Measurements from ENCODE around the gene C6orf89. TPM values are rescaled to one million over a fixed set of nuclear protein-coding genes. Genes with fewer than 3 reads are reported as not detected.
A peak's percentile ranks its signal among the peaks of the same experiment; 100 is the strongest.

C6orf89 gene
- total and polyA plus RNA-seq, 5 donors = 53.2 to 83.9 (median 75.3) TPM

DNA sequence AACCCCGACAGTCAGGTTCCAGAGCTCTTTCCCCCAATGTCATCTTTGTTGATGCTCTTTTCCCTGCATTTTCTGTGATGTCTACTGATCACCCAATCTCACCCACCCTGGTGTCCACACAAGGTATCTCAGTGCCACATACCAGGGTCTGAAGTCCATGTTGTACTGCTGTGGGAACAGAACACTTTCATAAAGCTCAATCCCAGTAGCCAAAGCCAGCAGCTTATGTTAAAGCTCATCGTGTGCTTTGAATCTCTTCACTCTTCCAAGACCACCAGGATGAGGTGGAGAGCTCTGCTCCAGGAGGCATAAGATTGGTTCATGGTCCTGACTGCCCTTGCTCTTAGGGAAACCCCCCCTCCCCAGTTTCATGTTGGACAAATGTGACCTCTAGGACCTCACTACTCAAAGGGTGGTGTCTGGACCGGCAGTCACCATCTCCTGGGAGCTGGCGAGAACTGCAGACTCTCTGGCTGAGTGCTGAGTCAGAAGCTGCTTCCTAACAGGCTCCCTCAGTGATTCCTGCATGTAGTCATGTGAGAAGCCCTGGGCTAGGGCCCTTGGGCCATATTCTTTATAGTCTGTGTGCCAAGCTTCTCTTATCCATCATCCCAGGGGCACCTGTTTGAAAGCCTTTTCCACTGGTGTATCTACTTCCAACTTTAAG, 33.1 kb upstream of the C6orf89 start:
- Histone ChIP-seq H3K27ac (ENCODE audit: low read length) (peak overlapping the region; percentile 76), H3K9me3 (ENCODE audit: control insufficient read depth, low read length) (no peaks in the 10 kb centered on the region), H3K4me3 (ENCODE audit: low read length) (no peak overlapping the region), H3K27me3 (ENCODE audit: control insufficient read depth, insufficient read depth) (no peaks in the 10 kb centered on the region), H3K4me1 (ENCODE audit: control insufficient read depth, insufficient read depth, low read length) (peaks cover 17% of the 10 kb centered on the region)
- peak in 2 of 3 donors; percentile 57 to 63 for DNase-seq
- WGBS = 47% methylated on average over 4 of the region's 4 CpGs
- peak; percentile 6 to 48 for ATAC-seq
- intact Hi-C loops (cut with DNase I) = loop anchor here in 3 of 4 donors (5.0 kb wide), 1 partner anchor 85 kb away; no protein-coding TSS in a partner anchor

DNA sequence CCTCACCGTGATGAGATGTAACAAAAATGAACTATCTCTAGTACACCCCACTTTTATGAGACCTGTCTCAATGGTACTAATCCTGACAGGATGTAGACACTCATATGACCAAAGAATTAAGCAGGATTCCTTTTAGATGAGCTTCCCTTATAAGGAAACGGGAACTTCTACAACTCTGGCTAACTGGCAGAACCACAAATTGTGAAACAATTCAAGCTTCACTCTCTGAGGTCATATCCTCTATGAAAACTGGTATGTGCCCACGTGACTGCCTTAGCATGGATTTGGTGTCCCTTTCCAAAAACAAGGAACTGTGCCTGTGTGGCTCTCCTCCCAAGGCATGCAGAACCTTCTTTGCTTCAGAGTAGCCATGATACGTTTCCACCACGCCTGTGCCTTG, 32.4 kb upstream of the C6orf89 start:
- H3K27me3 ChIP-seq (ENCODE audit: control insufficient read depth, insufficient read depth) = no peaks in the 10 kb centered on the region
- intact Hi-C loops (cut with DNase I) = loop anchor here in 3 of 4 donors (5.0 kb wide), 1 partner anchor 86 kb away; no protein-coding TSS in a partner anchor
- no peak overlapping the region for H3K4me3 ChIP-seq (ENCODE audit: low read length)
- ATAC-seq = peak; percentile 45
- peak in 2 of 3 donors; percentile 55 to 63 for DNase-seq
- WGBS = 44% methylated on average over 5 of the region's 5 CpGs
- H3K27ac ChIP-seq (ENCODE audit: low read length) = peak overlapping the region; percentile 76
- peaks cover 17% of the 10 kb centered on the region for H3K4me1 ChIP-seq (ENCODE audit: control insufficient read depth, insufficient read depth, low read length)
- no peaks in the 10 kb centered on the region for H3K9me3 ChIP-seq (ENCODE audit: control insufficient read depth, low read length)

- H3K27me3 ChIP-seq (ENCODE audit: control insufficient read depth, insufficient read depth) = no peaks in the 10 kb centered on the region
- H3K9me3 ChIP-seq (ENCODE audit: control insufficient read depth, low read length) = no peaks in the 10 kb centered on the region
- ATAC-seq = no peak
- H3K4me1 ChIP-seq (ENCODE audit: control insufficient read depth, insufficient read depth, low read length) = peaks cover 8% of the 10 kb centered on the region
- DNase-seq = no peak
- 75% methylated on average over 10 of the region's 10 CpGs for WGBS
- peak overlapping the region; percentile 79 for H3K27ac ChIP-seq (ENCODE audit: low read length)
- H3K4me3 ChIP-seq (ENCODE audit: low read length) = no peak overlapping the region
- intact Hi-C loops (cut with DNase I) = no loop called here
These were observed 30.0 kb upstream of the C6orf89 start for GRCh38 chr6:36855750-36856149.

DNA sequence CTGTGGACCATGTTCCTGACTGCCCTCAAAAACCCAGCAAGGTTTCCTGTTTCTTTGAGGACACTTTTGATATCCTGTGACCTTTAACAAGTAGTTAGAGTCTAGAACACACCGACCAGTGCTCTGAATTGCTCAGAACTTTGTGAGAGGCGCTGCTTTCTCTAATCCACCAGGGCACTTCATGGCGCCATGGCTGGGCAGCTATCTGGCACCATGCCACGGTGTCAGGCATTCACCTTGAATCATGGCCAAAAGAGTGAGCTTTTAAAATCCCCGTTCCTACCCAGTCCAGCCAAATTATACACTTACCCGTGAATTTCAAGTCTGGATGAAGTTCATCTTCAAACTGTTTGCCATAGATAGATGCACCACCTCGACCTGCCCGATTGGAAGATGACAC, 29.5 kb upstream of the C6orf89 start:
- H3K4me1 ChIP-seq (ENCODE audit: control insufficient read depth, insufficient read depth, low read length) = peaks cover 8% of the 10 kb centered on the region
- intact Hi-C loops (cut with DNase I) = no loop called here
- H3K27me3 ChIP-seq (ENCODE audit: control insufficient read depth, insufficient read depth) = no peaks in the 10 kb centered on the region
- H3K27ac ChIP-seq (ENCODE audit: low read length) = peak overlapping the region; percentile 89
- peak; percentile 39 to 82 (median 81) for DNase-seq
- no peaks in the 10 kb centered on the region for H3K9me3 ChIP-seq (ENCODE audit: control insufficient read depth, low read length)
- ATAC-seq = peak; percentile 32 to 42
- no peak overlapping the region for H3K4me3 ChIP-seq (ENCODE audit: low read length)
- 58% methylated on average over 8 of the region's 8 CpGs for WGBS

DNA sequence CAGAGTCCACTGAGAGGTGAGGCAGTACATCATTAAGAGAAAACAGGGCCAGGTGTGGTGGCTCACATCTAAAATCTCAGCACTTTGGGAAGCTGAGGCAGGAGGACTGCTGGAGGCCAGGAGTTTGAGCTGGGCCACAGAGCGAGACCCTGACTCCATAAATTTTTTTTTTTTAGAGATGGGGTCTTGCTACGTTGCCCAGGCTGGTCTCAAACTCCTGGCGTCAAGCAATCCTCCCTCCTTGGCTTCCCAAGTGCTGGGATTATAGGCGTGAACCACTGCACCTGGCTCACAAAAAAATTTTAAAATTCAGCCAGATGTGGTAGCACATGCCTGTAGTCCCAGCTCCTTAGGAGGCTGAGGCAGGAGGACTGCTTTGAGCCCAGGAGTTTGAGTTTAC, 28.4 kb upstream of the C6orf89 start:
- Histone ChIP-seq H3K4me1 (ENCODE audit: control insufficient read depth, insufficient read depth, low read length) (peaks cover 8% of the 10 kb centered on the region), H3K27me3 (ENCODE audit: control insufficient read depth, insufficient read depth) (no peaks in the 10 kb centered on the region), H3K9me3 (ENCODE audit: control insufficient read depth, low read length) (no peaks in the 10 kb centered on the region), H3K27ac (ENCODE audit: low read length) (peak overlapping the region; percentile 19), H3K4me3 (ENCODE audit: low read length) (no peak overlapping the region)
- DNase-seq = no peak
- ATAC-seq = no peak
- intact Hi-C loops (cut with DNase I) = no loop called here
- WGBS = 99% methylated on average over 4 of the region's 4 CpGs

GRCh38 chr6:36858407-36858981, 27.3 kb upstream of the C6orf89 start:
- Histone ChIP-seq H3K4me1 (ENCODE audit: control insufficient read depth, insufficient read depth, low read length) (peaks cover 6% of the 10 kb centered on the region), H3K27me3 (ENCODE audit: control insufficient read depth, insufficient read depth) (no peaks in the 10 kb centered on the region), H3K27ac (ENCODE audit: low read length) (peak overlapping the region; percentile 25), H3K4me3 (ENCODE audit: low read length) (no peak overlapping the region), H3K9me3 (ENCODE audit: control insufficient read depth, low read length) (no peaks in the 10 kb centered on the region)
- intact Hi-C loops (cut with DNase I) = no loop called here
- DNase-seq (peak; percentile 55 to 71 (median 69)), ATAC-seq (peak; percentile 61 to 72)
- 61% methylated on average over 6 of the region's 6 CpGs for WGBS

DNA sequence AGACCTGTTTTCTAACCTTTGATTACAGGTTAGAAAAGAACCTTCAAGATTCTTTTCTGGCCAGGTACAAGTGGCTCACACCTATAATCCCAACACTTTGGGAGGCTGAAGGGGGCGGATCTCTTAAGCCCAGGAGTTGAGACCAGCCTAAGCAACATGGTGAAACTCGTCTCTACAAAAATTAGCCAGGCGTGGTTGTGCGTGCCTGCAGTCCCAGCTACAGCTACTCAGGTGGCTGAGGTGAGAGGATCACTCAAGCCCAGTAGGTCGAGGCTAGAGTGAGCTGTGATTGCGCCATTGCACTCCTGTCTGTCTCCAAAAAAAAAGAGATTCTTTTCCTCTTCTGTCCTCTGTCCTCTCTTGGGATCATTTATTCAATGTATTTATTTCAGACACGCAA, 25.6 kb upstream of the C6orf89 start:
- intact Hi-C loops (cut with DNase I) = no loop called here
- Histone ChIP-seq H3K27me3 (ENCODE audit: control insufficient read depth, insufficient read depth) (no peaks in the 10 kb centered on the region), H3K4me3 (ENCODE audit: low read length) (no peak overlapping the region), H3K4me1 (ENCODE audit: control insufficient read depth, insufficient read depth, low read length) (peaks cover 16% of the 10 kb centered on the region), H3K27ac (ENCODE audit: low read length) (peak overlapping the region; percentile 50), H3K9me3 (ENCODE audit: control insufficient read depth, low read length) (no peaks in the 10 kb centered on the region)
- DNase-seq (no peak), ATAC-seq (no peak)
- 95% methylated on average over 7 of the region's 7 CpGs for WGBS

- intact Hi-C loops (cut with DNase I) = no loop called here
- Histone ChIP-seq H3K4me3 (ENCODE audit: low read length) (no peak overlapping the region), H3K27ac (ENCODE audit: low read length) (peak overlapping the region; percentile 83), H3K4me1 (ENCODE audit: control insufficient read depth, insufficient read depth, low read length) (peaks cover 18% of the 10 kb centered on the region), H3K27me3 (ENCODE audit: control insufficient read depth, insufficient read depth) (no peaks in the 10 kb centered on the region), H3K9me3 (ENCODE audit: control insufficient read depth, low read length) (no peaks in the 10 kb centered on the region)
- DNase-seq (peak in 1 of 3 donors; percentile 40), ATAC-seq (peak; percentile 18 to 34)
- WGBS = 68% methylated on average over 8 of the region's 8 CpGs
These were observed 23.4 kb upstream of the C6orf89 start for GRCh38 chr6:36862164-36862847.

- Histone ChIP-seq H3K27me3 (ENCODE audit: control insufficient read depth, insufficient read depth) (no peaks in the 10 kb centered on the region), H3K27ac (ENCODE audit: low read length) (peak overlapping the region; percentile 61), H3K4me1 (ENCODE audit: control insufficient read depth, insufficient read depth, low read length) (peaks cover 18% of the 10 kb centered on the region), H3K4me3 (ENCODE audit: low read length) (no peak overlapping the region), H3K9me3 (ENCODE audit: control insufficient read depth, low read length) (no peaks in the 10 kb centered on the region)
- intact Hi-C loops (cut with DNase I) = no loop called here
- ATAC-seq (no peak), DNase-seq (no peak)
- WGBS = 85% methylated on average over 4 of the region's 4 CpGs
These were observed 22.8 kb upstream of the C6orf89 start for GRCh38 chr6:36862848-36863382.

GRCh38 chr6:36863670-36864540, 21.8 kb upstream of the C6orf89 start:
- Histone ChIP-seq H3K27me3 (ENCODE audit: control insufficient read depth, insufficient read depth) (no peaks in the 10 kb centered on the region), H3K9me3 (ENCODE audit: control insufficient read depth, low read length) (no peaks in the 10 kb centered on the region), H3K27ac (ENCODE audit: low read length) (peak overlapping the region; percentile 79), H3K4me3 (ENCODE audit: low read length) (no peak overlapping the region), H3K4me1 (ENCODE audit: control insufficient read depth, insufficient read depth, low read length) (peaks cover 18% of the 10 kb centered on the region)
- 84% methylated on average over 12 of the region's 12 CpGs for WGBS
- DNase-seq (no peak), ATAC-seq (no peak)
- intact Hi-C loops (cut with DNase I) = no loop called here

Data from right cardiac atrium (tissue), 5 donors.